Astrocyte of the cerebellum (primary cell): ENCODE data around the gene ADAT3.
"Not testable (repeated sequence)": the region's sequence is repeated elsewhere in the genome, so short reads cannot be mapped to it uniquely, and the experiment has no call there.

ENCODE experiments used
- DNase-seq: peaks from one replicate; pipeline ENCODE4 v3.0.0-alpha.2; 2011; ENCODE audit warnings: low read depth
- H3K4me3 ChIP-seq: 2 replicates; pipeline ENCODE4 v1.5.1; 2011; ENCODE audit warnings: mild to moderate bottlenecking, low read depth, low read length, moderate library complexity
- in situ Hi-C: cut with HindIII; loops from 2 replicates; pipeline ENCODE4 v1.10.0; 2017; ENCODE audit warnings: low sequenced_read_pairs
- TF ChIP-seq, protein P1 (sequence below): IDR thresholded peaks from 2 replicates; pipeline ENCODE4 v1.5.1; 2012; ENCODE audit warnings: low read length, low read depth, moderate library complexity, mild to moderate bottlenecking; ENCODE audit errors: missing control alignments

ADAT3 gene

DNA sequence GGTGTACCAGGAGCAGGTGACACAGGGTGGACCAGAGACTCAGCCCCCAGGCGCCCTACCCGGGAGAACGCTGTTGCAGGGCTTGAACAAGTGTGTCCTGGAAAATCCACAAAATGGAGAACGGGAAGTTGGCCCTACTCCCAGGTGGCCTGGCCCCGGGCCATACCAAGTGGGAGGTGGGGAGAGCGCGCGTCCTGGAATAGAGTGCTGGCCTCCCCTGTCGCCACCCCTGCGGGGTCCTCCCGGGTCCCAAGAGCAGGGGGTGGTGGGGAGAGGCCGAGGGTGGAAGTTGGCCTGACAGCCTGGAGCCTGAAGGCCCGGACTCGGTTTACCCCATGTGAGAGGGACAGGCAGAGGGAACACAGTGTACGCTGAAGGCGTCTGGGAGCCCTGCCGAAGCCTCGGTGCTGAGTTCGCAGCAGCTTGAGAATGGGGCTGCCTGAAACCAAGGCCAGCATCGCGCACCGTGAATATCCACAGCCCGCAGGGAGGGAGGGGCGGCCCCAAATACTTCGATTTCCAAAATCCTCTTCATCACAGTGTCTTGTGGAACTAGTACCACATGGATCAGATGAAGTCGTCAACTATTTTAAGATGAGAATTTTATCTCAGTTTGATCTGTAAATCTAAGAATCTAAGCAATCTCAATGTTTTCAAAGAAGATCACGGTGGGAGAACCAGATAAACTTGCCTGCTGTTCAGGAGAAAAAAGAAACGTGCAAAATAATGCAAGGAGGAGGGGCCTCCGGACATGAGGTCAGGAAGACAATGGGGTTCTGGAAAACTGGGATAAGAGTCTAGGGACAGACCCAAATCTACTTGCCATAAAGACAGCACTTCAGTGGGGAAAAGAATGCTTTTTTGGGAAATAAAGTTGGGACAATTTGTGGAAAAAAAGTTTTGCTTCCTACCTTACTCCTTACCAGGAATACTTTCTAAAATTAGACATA is 31.4 kb upstream of the ADAT3 start:
- TF ChIP-seq, protein P1, sequence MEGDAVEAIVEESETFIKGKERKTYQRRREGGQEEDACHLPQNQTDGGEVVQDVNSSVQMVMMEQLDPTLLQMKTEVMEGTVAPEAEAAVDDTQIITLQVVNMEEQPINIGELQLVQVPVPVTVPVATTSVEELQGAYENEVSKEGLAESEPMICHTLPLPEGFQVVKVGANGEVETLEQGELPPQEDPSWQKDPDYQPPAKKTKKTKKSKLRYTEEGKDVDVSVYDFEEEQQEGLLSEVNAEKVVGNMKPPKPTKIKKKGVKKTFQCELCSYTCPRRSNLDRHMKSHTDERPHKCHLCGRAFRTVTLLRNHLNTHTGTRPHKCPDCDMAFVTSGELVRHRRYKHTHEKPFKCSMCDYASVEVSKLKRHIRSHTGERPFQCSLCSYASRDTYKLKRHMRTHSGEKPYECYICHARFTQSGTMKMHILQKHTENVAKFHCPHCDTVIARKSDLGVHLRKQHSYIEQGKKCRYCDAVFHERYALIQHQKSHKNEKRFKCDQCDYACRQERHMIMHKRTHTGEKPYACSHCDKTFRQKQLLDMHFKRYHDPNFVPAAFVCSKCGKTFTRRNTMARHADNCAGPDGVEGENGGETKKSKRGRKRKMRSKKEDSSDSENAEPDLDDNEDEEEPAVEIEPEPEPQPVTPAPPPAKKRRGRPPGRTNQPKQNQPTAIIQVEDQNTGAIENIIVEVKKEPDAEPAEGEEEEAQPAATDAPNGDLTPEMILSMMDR = no peak
- peak overlapping the region; percentile 2 for H3K4me3 ChIP-seq
- DNase-seq = no peak
- in situ Hi-C loops = loop anchor here (10.0 kb wide), 1 partner anchor 121 kb away; no protein-coding TSS in a partner anchor

DNA sequence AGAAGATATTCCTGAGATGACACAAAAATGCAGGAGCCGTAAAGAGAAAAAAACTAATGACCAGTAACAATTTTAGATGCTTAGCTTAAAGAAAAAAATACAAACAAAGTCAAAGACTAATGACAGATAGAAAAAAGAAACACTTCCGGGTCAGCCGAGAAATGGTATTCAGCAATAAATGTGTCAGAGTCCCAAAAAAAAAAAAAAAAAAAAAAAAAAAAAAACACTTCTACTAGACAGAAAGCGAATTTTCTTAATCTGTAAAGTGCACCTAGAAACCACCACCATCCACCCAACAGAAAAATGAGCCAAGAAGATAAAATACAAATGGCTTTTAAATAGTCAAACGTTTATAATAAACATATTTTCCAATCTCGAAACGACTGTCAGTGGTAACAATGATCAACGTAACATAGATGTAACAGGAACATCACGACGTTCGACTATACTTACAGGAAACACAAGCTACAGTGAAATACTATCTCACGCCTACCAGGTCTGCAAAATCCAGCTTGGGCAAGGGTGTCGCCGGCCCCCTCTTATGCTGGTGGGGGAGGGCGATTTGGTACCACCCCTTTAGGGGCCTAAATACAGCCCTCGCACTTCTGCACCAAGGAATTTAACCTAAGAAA is 30.5 kb upstream of the ADAT3 start:
- in situ Hi-C loops = loop anchor here (10.0 kb wide), 1 partner anchor 120 kb away; no protein-coding TSS in a partner anchor
- no peak for DNase-seq
- H3K4me3 ChIP-seq = peak overlapping the region; percentile 96
- TF ChIP-seq, protein P1 = no peak

DNA sequence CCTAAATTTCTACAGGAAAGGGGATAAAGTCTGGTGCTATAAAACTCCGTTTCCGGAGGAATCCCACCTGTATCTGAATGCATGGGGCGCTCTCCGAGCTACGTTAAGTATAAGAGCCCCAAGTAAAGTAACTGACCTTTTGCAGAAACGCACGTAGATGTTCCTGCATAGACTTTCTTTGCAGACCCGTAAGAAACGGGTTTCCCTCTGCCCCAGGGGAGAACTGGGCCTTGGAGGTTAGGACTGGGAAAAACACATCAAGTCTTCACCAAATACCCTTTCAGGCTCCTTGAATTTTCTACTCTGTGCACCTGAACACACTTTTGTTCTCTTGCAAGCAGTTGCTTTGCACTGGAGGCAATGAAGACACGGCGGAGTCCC is 29.9 kb upstream of the ADAT3 start:
- DNase-seq = not testable (repeated sequence)
- in situ Hi-C loops = loop anchor here (10.0 kb wide), 1 partner anchor 120 kb away; no protein-coding TSS in a partner anchor
- peak overlapping the region; percentile 96 for H3K4me3 ChIP-seq

DNA sequence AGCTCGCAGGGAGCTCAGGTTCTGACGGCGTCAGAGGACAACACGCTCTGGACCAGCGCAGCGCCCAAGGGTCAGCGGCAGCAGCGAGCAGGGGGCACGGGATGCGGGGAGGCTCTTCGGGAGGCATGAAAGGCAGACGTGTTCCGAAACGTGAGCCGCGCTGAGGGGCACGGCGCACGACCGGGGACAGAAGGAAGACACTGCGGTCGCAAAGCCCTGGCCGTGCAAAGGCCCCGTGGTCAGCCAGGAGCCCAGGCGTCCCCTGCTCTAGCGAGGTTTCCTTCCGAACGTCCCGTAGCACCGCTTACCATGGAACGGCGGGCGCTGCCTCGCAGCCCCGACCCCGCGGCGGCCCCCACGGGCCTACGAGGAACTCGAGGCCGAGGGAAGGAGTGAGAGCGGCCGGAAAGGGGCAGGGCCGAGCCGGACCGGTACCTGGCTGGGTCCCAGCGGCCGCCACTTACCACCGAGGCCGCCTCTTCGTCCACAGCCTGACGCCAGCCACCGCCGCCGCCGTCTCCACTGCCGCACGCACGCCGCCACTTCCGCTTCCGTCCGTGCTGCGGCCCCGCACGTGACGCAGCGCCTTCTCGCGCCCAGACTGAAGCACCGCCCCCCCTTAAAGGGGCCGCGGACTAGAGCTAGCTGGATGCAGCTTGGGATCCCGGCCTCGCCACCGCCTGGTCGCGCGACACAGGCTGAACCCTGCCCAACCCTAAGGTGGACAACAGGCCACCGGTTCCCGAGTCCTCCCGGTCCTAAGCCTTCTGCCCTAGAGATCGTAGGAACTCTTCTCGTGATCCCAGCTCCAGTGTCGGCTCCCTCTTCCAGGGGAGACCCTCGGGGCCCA is 29.3 kb upstream of the ADAT3 start:
- TF ChIP-seq, protein P1 = no peak
- peak overlapping the region; percentile 96 for H3K4me3 ChIP-seq
- peak; percentile 46 for DNase-seq
- in situ Hi-C loops = loop anchor here (10.0 kb wide), 1 partner anchor 119 kb away; no protein-coding TSS in a partner anchor

DNA sequence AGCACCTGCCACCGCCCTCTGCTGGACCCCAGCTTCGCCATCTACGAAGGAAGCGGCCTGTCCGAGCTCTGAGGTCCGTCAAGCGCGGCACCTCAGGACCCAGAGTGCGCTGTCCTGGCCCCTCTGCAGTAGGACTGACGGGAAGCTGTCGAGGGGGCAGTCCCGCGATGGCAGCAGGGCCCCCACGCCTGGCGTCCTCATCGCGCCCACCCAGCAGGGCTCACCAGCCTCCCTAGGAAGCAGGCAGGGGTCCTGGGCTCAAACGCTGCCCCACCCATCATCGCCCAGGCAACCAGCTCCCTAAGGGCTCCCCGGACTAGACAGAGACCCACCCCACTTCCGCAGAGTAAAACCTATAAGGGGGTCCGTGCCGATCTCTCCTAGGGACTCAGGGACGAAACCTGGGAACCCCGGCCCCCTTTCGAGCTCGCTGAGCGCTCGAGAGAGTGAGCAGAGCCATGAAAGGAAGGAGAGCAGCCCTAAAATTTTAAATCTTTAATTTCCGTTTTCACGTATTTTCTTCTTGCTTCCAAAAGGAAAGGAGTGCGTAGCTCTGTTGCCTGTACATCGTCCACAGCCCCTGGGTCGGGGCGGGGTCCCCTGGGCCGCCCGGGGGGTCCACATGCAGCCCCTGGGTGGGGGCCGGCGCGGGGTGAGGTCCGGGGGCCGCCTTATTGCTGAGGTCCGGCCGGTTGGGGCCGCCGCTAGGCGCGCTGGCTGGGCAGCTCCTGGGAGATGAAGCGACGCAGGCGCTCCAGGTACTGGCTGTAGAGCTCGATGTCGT is 28.5 kb upstream of the ADAT3 start:
- not testable (repeated sequence) for DNase-seq
- peak overlapping the region; percentile 96 for H3K4me3 ChIP-seq
- in situ Hi-C loops = loop anchor here (10.0 kb wide), 1 partner anchor 118 kb away; no protein-coding TSS in a partner anchor

DNA sequence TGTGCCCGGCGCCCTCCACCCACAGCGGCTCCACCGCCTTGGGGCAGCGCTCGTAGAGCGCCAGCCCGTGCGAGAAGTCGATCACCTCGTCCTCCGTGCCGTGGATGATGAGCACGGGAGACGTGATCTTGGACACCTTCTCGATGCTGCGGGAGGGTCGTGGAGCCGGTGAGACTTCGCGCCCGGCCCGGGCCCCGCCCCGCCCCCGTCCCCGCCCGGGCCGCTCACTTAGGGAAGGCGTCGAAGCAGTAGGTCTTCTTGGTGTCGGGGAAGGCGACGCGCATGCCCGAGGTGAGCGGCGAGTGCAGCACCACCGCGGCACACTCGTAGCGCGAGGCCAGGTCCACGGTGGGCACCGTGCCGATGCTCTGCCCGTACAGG is 27.9 kb upstream of the ADAT3 start:
- in situ Hi-C loops = loop anchor here (10.0 kb wide), 1 partner anchor 118 kb away; no protein-coding TSS in a partner anchor
- H3K4me3 ChIP-seq, DNase-seq: not testable (repeated sequence)

DNA sequence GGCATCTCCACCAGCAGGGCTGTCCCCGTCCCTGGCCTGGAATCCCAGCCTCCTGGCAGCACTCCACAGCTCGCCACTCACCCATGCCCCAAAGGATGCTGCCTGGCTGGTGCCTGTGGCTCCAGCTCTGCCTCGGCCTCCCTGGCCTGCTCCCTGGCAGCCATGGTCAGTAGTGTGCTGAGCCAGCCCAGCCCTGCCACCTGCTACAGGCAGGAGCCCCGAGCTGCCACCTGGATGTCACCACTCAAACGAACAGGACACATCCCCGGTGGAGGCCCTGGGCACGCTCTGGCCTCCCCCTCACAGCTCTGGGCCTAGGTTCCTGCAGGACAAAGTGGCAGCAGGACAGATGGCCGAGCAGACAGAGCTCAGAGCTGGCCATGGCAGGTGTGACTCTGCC is 26.6 kb upstream of the ADAT3 start:
- DNase-seq, H3K4me3 ChIP-seq: not testable (repeated sequence)
- in situ Hi-C loops = loop anchor here (10.0 kb wide), 1 partner anchor 116 kb away; no protein-coding TSS in a partner anchor

DNA sequence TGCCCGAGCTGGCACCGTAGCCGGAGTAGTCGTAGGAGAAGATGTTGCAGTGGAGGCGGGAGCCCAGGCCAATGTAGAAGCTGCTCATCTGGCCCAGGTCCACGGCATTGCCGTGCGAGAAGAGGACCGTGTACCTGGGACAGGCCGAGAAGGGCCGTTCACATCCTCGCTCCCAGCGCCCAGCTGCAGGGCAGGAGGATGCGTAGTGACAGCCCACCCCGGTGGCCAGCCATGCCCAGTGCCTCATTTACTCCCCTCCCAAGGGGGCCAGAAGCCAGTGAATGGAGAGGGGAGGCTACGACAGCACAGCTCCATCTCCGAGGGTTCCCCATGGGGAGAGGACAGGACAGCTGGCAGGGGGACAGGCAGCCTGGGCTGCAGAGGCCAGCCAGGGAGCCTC is 25.2 kb upstream of the ADAT3 start:
- in situ Hi-C loops = loop anchor here (10.0 kb wide), 1 partner anchor 115 kb away; no protein-coding TSS in a partner anchor
- H3K4me3 ChIP-seq = not testable (repeated sequence)

More for the DNA sequence above, 25.2 kb upstream of the ADAT3 start:
- not testable (repeated sequence) for DNase-seq
